Forelimb muscle (tissue), 1 donor: Measurements from ENCODE around the gene PLCG2. TPM values are rescaled to one million over a fixed set of nuclear protein-coding genes. Genes with fewer than 3 reads are reported as not detected.
"Not testable (repeated sequence)": the region's sequence is repeated elsewhere in the genome, so short reads cannot be mapped to it uniquely, and the experiment has no call there.

Source experiments
- DNase-seq: peaks from one replicate; pipeline ENCODE4 v3.0.0-alpha.2; 2013; ENCODE audit warnings: low read depth
- polyA plus RNA-seq: library from polyadenylated mRNA; unstranded; fragments of 120-200 nt; gene quantifications from one replicate; pipeline ENCODE4 v1.2.1, GENCODE V29; 2013; ENCODE audit not compliant: insufficient read length

Gene PLCG2
- polyA plus RNA-seq, 1 donor, result 6.7 TPM

DNA sequence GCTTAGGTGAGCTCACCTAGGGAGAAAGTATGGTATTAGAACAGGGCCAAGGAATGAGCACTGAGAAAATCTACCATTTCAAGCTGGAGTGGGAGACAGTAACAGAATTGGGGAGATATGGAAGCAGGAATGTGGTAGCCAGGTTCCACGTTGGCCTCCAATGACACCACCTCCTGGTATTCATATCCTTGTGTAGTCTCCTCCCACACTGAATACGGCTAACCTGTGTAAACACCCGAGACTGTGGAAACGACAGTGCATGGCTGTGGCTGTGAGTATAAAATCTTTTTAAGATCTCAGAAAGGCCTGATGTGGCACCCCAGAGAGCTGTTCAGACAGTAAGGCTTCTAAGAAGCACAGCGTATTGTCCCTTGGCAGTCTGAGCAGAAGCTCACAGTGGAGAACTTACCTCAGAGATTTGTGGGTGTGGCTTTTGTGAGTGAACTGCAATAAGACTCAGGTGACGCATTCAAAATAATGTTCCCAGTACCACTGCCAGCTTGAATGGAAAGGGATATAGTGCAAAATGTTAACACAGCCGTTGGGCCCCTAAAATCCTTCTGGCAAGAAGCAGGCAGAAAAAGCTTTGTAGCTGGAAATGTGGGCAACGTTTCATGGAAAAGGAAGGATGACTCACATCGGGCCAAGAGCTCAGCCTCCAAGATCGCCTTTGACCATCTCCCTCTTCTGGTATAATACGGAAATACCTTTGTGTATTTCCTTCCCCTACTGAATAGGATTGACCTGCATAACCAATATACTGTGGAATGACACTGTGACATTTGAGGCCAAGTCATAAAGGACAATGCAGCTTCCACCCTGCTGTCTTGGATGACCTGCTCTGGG is 217.8 kb downstream of the PLCG2 start:
- peak; percentile 22 for DNase-seq

GRCh38 chr16:81997738-81998137 is 218.6 kb downstream of the PLCG2 start:
- no peak for DNase-seq

DNA sequence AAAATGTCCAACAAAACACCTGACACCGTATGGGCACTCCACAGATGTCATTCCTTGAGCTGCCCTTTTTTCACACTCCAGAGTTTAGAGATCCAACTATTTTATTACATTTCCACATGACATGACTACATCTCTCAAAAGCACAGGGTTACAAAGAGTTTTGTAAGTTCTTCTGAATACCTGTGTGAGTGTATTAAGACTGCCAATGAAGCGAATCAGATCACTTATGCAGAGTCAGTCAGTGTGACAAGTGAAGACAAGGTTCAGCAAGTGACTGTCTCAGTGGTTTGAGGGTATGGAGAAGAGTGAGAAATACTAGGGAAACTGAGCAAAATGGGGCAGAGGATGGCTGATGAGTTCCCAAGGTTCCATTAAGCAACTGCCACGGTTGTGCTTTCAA is 223.7 kb downstream of the PLCG2 start:
- DNase-seq, result no peak

DNA sequence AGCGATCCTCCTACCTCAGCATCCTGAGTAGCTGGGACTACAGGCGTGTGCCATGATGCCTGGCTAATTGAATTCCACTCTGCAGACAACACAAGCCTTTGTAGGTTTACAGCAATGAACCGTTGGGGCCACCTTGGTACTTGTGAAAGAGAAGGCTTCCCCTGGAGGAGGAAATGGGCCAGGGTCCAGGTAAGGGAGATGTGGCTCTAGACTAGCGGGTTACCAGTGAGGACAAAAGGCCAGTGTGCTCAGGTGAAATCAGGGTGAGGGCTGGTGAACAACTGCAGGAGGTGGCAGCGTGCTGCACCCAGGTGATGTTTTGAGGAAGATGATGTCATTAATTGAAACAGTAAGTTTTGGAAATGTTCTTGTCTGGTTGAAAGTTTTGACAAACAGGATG is 225.5 kb downstream of the PLCG2 start:
- DNase-seq, result no peak

GRCh38 chr16:82005027-82005830 is 226.1 kb downstream of the PLCG2 start:
- no peak for DNase-seq

DNA sequence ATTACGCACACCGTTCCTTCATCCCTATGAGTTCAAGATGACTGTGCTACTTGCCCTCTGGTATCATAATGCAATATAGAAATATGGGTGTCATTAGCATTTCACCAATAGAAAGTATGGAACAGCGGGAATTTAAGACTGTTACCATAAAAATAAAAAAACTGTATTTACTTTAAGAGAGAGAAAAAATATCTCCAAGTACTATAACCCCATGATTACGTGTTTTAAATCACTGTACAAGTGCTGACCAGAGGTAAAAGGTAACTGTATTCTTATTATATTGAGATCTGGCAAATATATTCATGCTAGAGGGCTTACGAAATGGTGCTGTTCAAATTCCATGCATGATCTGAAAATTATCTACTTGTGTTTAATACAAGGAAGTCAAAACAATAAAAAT is 226.9 kb downstream of the PLCG2 start:
- no peak for DNase-seq

- DNase-seq, result no peak
These were observed 228.1 kb downstream of the PLCG2 start for GRCh38 chr16:82007189-82007588.

- DNase-seq, result no peak
These were observed 230.0 kb downstream of the PLCG2 start for GRCh38 chr16:82008957-82009592.

- DNase-seq, result not testable (repeated sequence)
These were observed 230.7 kb downstream of the PLCG2 start for GRCh38 chr16:82009789-82010188.

- no peak for DNase-seq
These were observed 231.6 kb downstream of the PLCG2 start for GRCh38 chr16:82010649-82011048.

GRCh38 chr16:82011199-82011641 is 232.1 kb downstream of the PLCG2 start, which contains the start of gene SDR42E1:
Gene SDR42E1 (minus strand): TSS chr16:82011470. CDS start chr16:82000858, 10,612 bp downstream.
- no peak for DNase-seq

Other genes starting within 250 kb of the PLCG2 start
- 0.44 TPM for gene SDR42E1, start 232.2 kb downstream of the PLCG2 start, polyA plus RNA-seq